GM19193 (cell line): ENCODE measurements around the gene DZIP3.

ENCODE experiments used
- POLR2A ChIP-seq: IDR thresholded peaks from 4 replicates; pipeline ENCODE4 v1.6.1; 2011; ENCODE audit not compliant: insufficient read depth, insufficient read length; ENCODE audit errors: extremely low read depth

DZIP3 gene

GRCh38 chr3:108728105-108728504, 138.6 kb downstream of the DZIP3 start:
- no peak for TF ChIP-seq POLR2A

GRCh38 chr3:108728934-108729333, 139.4 kb downstream of the DZIP3 start:
- TF ChIP-seq POLR2A = no peak

GRCh38 chr3:108736821-108737220, 147.3 kb downstream of the DZIP3 start:
- TF ChIP-seq POLR2A = no peak

- TF ChIP-seq POLR2A = no peak
These were observed 153.4 kb downstream of the DZIP3 start for GRCh38 chr3:108742929-108743328.
